DMS114 treated with DMSO at 0.1 percent for 48 hours (cell line): ENCODE measurements around the gene ABCG1.
"Not testable (repeated sequence)": the region's sequence is repeated elsewhere in the genome, so short reads cannot be mapped to it uniquely, and the experiment has no call there.

Experiments
- DNase-seq: peaks from one replicate; lab custom pipeline; 2025; ENCODE audit not compliant: unreplicated experiment; lab: John Stamatoyannopoulos, UW

ABCG1 gene

DNA sequence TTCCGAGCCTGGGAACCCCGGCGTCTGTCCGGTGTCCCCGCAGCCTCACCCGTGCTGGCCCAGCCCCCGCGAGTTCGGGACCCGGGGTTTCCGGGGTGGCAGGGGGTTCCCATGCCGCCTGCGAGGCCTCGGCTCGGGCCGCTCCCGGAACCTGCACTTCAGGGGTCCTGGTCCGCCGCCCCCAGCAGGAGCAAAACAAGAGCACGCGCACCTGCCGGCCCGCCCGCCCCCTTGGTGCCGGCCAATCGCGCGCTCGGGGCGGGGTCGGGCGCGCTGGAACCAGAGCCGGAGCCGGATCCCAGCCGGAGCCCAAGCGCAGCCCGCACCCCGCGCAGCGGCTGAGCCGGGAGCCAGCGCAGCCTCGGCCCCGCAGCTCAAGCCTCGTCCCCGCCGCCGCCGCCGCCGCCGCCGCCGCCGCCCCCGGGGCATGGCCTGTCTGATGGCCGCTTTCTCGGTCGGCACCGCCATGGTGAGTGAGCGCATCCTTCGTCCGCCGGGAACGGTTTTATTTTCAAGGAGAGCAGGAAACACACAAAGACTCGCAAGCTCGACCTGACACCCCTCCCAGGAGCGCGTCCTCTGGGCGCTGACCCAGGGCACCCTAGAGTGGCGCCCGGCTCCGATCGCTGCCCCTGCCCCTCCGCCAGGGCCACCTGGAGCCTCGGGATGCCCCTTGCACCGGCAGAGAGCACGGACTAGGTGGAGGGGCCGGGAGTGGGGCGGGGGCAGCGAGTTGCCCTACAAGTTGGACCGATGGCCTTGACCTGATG lies at the start of gene ABCG1:
TSS of gene ABCG1 (plus strand) at position 305 of the 770 bp plus-strand sequence. CDS start at position 428, 123 bp downstream.
- DNase-seq, result no peak

DNA sequence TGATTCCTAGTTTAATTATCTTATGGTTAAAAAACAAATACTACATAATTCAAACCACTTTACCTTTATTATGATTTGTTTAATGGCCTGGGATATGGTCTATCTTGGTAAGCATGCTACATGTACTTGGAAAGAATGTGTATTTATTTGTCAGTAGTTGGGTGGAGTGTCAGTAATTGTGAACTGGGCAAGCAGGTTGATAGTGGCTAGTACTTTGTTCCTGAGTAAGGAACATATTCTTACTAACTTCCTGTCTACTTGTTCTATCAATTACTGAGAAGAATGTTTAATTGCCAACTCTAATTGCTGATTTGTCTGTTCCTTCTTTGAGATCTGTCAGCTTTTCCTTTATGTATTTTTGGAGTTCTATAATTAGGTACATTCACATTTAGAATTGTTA lies 49.2 kb upstream of the ABCG1 start:
- DNase-seq, result no peak

DNA sequence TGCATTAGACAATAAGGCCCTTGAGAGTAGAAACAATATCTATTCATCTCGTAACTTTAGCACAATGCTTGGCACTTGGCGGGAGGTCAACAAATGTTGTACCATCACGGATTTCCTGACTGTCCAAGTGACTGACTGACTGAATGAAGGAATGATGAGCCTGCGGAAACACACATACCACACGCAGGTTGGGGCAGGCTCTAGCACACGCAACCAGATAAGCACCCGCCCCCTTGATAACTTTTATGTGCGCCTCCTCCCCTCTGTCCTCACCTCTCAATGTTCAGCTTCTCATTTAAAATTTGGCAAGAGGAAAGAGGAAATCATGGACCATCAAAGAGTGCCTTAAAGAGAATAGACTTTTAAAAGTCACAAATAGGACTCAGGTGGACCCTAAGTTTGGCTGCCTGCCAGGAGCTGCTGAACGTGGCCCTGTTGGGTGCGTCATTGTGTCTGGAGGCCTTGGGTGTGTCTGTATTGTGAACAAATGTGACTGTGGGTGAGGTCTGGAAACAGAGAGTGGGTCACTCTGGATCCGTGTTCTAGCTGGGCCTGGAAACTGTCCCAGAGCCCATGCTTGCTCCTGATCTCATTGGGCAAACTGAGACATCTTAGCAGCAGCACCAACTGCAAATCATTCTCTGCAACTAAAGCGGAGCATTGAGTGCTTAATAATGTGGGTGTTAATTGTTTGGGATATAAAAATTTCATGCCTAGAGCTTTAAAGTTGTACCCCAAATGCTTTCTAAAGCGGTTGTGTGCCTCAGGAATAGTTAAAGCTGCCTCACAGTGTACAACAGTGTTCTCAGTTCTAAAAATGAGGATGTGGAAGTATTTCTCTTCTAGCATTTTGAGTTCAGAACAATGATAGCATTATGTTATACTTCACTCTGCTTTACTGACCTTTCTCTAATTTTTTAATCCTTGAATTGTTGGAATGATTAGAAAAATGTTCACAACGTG lies 47.6 kb upstream of the ABCG1 start:
- no peak for DNase-seq

DNA sequence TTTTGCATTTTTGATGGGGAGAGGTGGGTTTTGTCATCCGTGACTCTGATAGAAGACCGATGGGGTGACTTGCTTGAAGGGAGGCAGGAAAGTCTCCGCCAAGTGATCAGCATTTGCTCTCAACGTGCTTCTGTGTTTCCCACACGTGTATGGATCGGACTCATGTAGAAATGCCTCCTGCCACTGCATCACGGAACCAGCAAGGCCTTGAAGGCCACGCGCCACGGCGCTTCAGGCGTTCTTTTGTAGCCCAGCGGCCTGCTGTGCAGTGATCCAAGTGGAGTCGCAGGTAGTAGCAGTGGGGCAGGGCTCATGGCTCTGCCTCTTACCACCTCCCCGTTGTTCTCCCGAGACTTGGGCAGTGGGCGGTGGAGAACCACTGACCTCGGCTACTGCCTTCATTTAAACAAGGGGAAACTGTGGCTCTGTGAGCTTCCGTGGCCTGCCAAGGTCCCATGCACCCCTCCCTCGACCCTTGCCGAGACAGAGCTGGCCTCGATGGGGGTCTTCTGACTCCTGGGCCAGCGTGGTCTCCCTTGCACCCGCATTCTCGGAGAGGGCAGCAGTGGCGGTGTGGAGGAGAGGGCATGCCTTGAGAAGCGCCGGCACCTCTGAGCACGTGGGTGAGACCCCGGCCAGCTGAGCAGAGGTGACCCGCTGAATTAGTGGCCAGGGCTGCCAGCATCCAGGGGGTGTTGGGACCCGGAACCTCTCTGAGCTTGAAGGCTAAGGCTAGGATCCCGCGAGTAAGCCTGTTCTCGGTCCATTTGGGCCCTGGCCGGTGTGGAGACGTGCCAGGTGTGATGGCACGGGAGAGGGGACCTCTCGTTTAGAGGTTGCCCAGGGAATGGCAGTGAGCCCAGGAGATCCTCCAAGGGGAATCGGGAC lies 46.1 kb upstream of the ABCG1 start:
- DNase-seq, result no peak

DNA sequence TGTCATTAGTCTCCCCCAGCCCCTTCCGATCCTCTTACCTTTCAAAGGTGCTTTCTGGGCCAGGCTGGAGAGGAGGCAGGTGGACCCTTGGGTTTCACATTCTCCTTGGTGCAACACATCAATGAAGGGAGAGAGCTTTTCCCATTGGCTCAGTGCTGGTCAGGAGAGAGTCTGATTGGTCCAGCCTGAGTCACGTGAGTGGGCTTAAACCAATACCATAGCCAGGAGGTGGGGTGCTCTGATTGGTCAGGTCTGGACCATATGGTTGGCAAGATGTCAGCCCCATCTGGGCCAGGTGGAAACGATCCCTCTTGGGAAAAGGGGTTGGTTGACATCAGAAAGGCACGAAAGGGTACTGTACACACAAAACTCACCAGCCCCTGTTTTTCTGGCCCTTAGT lies 44.8 kb upstream of the ABCG1 start:
- no peak for DNase-seq

DNA sequence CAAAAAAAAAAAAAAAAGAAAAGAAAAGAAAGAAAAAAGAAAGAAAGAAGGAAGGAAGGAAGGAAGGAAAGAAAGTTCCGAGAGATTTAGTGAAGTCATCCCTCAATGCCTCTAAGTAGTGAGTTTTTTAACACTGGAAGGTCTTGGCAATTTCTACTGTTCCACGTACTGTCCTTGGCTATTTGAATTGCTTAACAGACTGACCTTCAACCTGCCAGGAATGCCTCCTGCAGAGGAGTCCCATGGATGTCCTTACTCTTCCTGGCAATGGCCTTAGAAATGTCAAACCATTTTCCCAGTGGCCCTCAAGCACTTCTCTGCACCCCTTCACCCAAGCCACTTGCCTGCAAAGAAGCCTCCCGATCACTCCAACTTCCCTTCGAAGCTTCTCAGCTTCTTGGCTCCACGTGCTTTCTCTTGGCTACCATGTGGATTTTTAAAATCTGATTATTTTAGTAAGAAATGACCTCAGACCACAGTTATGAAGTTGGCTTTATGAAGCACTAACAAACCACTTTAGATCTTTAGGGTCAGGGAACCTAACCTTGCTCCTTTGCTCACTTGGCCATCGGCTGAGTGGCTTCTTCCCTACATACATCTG lies 43.7 kb upstream of the ABCG1 start:
- DNase-seq, result no peak

DNA sequence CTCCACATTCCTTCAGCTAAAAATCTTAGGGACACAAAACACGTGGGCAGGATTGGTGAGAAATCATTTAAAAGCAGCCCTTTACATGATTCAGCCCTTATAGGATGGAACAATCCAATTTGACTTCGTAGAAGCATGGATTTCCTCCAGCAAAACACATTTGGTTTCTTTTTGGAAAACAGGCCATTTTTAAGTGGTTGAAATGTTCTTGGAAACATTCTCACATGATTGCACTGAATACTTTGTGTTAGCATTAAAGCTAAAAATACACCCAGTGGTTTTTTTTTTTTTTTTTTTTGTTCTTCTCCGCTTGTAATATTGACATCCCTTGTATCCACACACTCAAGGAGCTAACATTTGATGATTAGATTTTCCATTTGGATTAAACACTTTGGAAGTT lies 42.1 kb upstream of the ABCG1 start:
- no peak for DNase-seq

DNA sequence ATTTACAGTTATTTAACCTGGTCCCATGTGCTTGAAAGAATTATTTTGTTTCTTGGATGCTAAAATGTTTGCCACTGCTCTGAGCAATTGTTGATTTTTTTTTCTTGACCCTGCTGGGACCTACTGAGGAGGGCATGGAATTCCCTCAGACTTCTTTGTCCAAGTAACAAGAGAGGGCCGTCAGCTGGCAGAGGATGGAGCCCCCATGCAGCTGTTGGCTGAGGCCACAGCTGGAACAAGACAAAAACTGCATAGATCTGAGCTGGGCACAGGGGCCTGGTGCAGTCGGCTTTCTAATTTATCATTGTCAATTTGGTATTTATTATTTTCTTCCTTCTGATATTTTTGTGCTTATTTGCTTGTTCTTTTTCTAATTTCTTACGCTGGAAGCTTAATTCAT lies 39.6 kb upstream of the ABCG1 start:
- no peak for DNase-seq

DNA sequence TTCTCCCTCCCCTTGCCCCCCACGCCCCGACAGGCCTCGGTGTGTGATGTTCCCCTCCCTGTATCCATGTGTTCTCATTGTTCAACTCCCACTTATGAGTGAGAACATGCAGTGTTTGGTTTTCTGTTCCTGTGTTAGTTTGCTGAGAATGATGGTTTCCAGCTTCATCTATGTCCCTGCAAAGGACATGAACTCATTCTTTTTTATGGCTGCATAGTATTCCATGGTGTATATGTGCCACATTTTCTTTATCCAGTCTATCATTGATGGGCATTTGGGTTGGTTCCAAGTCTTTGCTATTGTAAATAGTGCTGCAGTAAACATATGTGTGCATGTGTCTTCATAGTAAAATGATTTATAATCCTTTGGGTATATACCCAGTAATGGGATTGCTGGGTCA lies 38.9 kb upstream of the ABCG1 start:
- not testable (repeated sequence) for DNase-seq

DNA sequence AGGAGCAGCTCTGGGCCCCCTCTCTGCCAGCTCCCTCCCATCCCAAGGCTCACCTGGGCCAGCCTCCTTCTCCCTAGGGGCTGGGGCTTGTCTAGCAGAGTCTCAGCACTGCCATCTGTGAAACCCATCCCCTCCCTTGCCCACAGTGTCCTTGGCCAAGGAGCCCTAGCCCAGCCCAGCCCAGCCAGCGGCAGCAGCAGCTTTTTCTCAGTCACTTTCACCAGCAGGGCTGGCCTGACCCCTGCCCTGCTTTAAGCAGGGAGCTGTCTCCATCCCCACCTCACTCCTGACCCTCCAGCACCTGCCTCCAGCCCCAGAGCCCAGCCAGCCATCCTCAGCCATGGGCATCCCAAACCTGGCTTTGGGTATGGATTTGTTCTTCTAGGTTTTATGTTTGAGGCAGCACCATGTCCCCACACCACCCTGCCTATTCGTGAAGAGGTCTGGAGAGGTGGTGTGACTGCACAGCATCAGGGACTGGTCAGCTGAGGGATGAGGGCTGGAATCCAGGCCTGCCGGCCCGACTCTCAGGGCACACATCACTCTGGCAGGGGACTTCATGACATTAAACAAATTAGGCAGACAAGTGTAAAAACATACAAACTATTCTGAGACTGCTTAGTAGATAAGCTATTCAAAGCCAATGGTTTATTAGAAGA lies 36.1 kb upstream of the ABCG1 start:
- DNase-seq, result no peak

DNA sequence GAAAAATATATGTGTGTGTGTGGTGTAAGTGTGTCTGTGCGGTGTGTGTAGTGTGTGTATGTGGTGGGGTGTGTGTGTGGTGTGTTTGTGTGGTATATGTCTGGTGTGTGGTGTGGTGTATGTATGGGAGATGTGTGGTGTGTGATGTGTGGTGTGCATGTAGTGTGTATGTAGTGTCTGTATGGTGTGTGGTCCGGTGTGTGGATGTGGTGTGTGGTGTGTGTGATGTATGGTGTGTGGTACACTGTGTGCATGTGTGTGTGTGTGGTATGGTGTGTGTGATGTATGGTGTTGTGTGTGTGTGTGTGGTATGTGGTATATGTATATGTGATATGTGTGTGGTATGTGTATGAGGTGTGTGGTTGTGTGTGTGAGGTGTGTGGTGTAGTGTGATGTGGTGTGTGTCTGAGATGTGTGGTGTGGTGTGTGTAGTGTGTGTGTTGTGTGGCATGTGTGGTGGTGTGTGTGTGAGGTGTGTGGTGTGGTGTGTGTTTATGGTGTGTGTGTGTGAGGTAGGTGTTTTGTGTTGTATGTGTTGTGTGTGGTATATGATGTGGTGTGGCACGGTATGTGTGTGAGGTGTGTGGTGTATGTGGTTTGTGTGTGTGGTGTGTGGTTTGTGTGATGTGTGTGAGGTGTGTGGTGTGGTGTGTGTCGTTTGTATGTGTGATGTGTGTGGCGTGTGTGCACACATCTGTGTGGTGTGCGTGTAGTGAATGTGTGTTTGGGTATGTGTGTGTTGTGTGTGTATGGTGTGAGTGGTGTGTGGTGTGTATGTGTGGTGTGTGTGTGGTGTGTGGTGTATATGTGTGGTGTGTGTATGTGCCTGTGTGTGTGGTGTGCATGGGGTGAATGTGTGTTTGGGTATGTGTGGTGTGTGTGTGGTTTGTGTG lies 35.3 kb upstream of the ABCG1 start:
- DNase-seq, result no peak

DNA sequence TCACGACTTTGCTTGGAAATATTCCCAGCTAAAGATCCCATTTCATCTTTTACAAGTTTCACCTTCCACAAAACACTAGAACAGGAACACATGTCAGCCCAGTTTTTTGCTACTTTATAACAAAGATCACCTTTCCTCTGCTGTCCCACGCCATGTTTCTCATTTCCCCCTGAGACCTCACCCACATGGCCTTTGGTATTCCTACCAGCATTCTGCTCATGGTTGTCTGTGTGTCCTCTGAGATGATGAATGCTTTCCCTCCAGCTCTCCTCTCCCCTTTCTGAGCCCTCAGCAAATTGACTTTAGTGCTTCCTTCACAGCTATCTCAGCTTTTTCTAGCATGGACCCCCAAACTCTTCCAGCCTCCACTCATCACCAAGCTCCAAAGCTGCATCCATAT lies 32.3 kb upstream of the ABCG1 start:
- no peak for DNase-seq

DNA sequence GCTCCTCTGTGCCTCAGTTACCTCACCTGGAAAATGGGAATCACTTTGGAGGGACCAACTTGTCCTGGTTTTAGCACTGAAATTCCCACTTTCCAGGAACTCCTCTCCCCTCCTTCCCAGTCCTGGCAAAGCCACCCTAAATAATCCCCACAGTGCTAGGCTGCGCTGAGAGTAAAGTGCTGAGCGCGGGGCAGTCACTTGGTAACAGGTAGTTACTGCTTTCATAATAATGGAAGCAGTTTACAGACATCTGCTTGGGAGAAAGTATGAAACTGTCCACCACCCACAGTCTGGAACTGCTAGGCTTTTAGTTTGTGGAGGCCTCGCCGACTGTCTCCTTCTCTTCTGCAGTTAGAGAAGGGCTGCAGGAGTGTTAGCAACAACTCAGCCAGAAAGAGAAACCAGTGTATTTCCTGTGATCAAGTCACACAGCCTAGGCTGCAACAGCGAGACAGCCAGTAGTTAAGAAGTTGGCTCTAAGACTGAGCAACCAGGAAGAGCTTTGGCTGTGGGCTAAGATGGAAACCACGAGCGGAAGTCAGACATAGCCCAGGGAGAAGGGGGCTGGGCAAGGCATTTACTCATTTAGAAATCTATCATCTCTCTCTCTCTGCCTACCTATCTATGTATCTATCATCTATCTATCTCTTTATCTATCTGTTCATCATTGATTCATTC lies 30.8 kb upstream of the ABCG1 start:
- no peak for DNase-seq

DNA sequence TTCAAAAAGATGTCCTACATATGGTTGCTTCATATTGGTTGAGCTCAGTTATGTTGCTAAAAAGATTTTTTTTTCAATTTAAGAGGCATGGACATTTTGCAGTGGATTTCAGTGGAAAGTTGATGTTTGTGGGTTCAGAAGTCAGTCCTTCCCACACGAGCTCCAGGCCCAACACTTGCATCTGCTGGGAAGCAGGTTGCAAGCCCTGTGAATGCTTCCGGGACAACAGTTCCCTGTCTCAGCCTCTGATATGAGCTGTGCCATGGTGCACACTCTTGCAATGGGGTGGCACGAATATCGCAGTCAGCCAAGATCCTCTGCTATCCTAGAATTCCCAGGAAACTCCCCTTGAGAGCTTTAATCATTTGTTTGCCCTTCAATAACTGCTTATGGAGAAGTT lies 30.3 kb upstream of the ABCG1 start:
- no peak for DNase-seq

DNA sequence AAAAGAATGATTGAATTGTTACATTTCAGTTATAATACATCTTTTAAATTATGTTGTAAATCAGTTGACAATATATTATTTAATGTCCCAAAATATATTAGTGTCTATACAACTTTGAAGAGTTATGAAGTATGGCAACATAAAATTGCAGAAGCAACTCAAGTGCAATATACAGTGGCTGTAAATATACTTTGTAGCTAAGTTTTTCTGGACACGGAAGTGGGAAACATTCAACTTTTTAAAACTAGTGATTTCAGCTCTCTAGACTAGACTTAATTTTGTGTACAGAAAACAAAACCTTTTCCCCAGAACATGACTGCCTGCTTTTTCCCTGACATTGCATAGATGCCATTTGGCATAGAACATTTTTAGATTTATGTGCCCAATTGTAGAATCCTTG lies 29.5 kb upstream of the ABCG1 start:
- no peak for DNase-seq

DNA sequence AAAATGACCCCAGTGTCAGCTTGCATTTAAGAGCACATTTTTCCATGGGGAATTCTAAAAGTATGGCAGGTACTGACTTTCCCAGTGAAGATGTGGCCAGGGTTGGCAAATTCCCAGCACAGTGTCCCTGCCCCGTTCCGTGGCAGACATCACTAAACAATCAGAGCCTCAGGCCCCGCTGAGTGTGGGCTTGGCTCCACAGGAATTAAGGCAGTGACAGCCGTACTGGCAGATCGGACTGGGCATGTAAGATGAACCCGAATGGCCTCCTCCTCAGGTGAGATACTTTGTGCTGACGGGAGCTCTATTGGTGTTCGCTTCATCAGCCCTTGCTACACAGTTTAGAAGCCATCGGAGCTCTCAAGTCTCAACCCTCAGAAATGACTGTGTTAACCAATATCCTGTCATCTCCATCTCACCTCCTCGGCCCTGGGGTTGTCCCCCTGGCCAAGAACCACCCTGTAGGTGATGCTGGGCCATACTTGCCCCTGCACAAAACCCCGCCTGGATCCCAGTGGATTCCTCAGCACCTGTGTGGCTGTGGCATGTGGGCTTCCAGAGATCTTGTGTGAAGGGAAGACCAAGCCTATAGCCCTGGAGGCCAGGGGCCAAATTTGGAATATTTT lies 29.0 kb upstream of the ABCG1 start:
- no peak for DNase-seq

DNA sequence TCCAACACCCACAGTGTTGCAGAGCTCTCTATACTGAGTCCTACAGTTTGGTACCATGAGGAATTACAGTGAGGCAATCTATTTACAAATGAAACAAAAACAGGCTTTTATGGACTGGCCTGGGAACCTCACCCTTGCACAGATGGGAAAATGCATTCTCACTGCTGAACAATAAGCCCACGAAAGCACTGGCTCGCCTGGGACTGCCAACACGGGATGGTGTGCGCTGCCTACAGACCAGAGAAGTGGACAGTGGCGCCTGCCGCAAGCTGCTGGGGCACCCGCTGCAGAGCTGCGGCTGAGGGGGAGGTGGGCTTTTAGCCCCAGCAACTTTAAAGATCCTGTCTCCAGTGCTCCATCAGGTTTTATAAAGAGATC lies 28.5 kb upstream of the ABCG1 start:
- no peak for DNase-seq

DNA sequence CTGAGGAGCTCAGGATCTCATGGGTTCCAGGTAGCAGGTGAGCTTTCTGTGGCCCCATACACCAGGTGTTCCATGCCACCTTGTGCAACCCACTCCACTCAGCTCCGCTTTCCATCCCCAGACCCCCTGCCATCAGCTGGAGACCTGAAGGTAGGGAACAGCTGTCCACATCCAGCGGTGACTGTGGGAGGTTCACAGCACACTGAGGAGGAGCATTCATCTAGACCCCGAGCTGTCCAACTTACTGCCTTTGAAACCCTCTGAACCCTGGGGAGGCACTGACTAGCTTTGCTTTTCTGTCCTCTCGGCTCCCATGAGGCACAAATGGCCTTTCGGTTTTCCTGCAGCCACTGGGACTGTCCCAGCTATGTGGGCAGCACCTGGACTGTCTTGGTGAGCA lies 27.9 kb upstream of the ABCG1 start:
- DNase-seq, result no peak
